ENCODE results near the gene ST8SIA4.

ST8SIA4 gene

DNA sequence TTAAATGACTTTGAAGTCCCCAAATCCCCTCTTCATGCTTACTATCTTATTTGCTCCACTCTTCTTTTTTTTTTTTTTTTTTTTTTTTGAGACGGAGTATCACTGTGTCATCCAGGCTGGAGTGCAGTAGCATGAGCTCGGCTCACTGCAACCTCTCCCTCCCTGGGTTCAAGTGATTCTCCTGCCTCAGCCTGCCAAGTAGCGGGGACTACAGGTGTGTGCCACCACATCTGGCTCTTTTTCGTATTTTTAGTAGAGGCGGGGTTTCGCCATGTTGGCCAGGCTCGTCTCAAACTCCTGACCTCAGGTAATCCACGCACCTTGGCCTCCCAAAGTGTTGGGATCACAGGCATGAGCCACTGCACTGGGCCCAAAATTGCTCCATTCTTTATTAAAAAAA, 51.0 kb downstream of the ST8SIA4 start:
- Histone ChIP-seq H3K4me3 (ENCODE audit: low read depth, low read length) (no peak overlapping the region), H3K36me3 (ENCODE audit: insufficient read depth, low read length) (no peaks in the 10 kb centered on the region), H3K79me2 (ENCODE audit: control insufficient read depth, insufficient read depth, low read length, unreplicated experiment) (no peaks in the 10 kb centered on the region), H3K4me1 (ENCODE audit: control insufficient read depth, insufficient read depth, low read length, unreplicated experiment) (peaks cover 2% of the 10 kb centered on the region), H3K27me3 (ENCODE audit: insufficient read depth, low read length) (no peaks in the 10 kb centered on the region), H2AFZ (ENCODE audit: low read length, unreplicated experiment) (no peak overlapping the region), H3K27ac (ENCODE audit: low read depth, low read length) (no peak overlapping the region)

DNA sequence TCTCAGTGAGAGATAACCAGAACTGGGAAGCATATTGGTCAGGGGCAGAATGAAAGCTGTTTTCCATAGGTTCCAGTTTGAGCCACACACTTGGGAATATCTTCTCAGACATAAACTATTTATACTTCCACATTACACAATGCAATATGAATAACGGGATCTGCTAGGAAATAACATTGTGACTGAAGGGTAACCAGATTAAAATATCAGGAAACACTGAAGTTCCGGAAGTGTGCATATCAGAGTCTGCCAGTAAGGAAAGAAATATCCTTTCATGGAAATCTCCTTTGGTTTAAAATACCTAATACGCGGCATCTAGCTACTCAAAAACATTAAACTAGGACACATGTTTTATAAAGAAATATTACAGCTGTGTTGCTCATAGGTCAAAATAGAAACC, 56.3 kb downstream of the ST8SIA4 start:
- no peak overlapping the region; the same call in 1 of the 2 replicates for H3K4me3 ChIP-seq (ENCODE audit: low read depth, low read length)
- H3K36me3 ChIP-seq (ENCODE audit: insufficient read depth, low read length), result no peaks in the 10 kb centered on the region
- no peaks in the 10 kb centered on the region for H3K79me2 ChIP-seq (ENCODE audit: control insufficient read depth, insufficient read depth, low read length, unreplicated experiment)
- peaks cover 10% of the 10 kb centered on the region for H3K4me1 ChIP-seq (ENCODE audit: control insufficient read depth, insufficient read depth, low read length, unreplicated experiment)
- no peaks in the 10 kb centered on the region for H3K27me3 ChIP-seq (ENCODE audit: insufficient read depth, low read length)
- 0 out of 2 replicates have a peak overlapping the region, but pooled peaks have one; percentile 4 for H3K27ac ChIP-seq (ENCODE audit: low read depth, low read length)
- peak overlapping the region; percentile 80 for H2AFZ ChIP-seq (ENCODE audit: low read length, unreplicated experiment)

DNA sequence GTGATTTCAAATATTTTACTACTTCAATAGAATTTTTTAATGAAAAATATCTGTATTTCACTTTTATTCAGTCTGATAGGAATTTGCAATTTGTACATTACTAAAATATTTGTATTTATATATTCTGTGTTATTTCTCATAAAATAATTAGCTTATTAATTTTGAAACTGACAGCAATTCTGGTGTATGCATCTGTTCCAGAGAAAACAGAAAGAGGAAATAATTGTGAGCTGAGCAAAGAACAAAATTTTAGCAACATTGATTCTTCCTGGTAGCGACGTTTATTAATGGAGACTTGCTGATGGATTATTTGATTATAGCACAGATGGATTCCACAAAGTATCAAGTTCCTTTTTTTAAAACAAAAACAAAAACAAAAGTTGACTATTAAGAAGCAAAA, 61.0 kb downstream of the ST8SIA4 start:
- Histone ChIP-seq H3K4me1 (ENCODE audit: control insufficient read depth, insufficient read depth, low read length, unreplicated experiment) (peaks cover 33% of the 10 kb centered on the region), H3K4me3 (ENCODE audit: low read depth, low read length) (no peak overlapping the region), H3K27ac (ENCODE audit: low read depth, low read length) (no peak overlapping the region), H3K36me3 (ENCODE audit: insufficient read depth, low read length) (no peaks in the 10 kb centered on the region), H2AFZ (ENCODE audit: low read length, unreplicated experiment) (no peak overlapping the region), H3K79me2 (ENCODE audit: control insufficient read depth, insufficient read depth, low read length, unreplicated experiment) (no peaks in the 10 kb centered on the region), H3K27me3 (ENCODE audit: insufficient read depth, low read length) (no peaks in the 10 kb centered on the region)

DNA sequence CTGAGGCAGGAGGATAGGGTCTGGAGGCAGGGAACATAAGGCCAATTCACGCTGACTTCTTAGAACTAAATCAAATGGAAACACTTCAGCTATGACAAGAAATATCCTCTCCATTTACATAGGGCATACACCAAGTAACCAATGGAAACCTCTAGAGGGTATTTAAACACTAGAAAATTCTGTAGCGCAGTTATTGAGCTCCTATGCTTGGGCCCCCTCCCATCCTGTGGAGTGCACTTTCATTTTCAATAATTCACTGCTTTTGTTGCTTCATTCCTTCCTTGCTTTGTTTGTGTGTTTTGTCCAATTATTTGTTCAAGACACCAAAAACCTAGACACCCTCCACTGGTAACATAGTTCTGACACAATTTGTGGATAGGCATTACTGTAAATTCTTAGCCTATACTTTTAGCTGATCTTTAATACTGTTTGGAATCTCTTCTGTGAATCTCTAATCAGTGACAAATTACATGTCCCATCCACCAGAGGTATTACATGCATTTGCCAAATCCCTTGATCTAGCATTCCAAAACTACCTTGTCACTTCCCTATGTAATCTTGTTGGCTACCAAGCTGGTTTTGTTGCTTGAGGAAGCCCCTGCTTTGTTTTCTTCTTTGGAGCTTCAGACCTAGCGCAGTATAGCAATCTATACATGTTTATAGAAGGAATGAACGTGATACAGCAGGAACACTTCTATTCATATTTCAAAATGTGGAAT, 61.6 kb downstream of the ST8SIA4 start:
- no peak overlapping the region for H3K27ac ChIP-seq (ENCODE audit: low read depth, low read length)
- peaks cover 28% of the 10 kb centered on the region for H3K4me1 ChIP-seq (ENCODE audit: control insufficient read depth, insufficient read depth, low read length, unreplicated experiment)
- H3K36me3 ChIP-seq (ENCODE audit: insufficient read depth, low read length), result no peaks in the 10 kb centered on the region
- no peaks in the 10 kb centered on the region for H3K27me3 ChIP-seq (ENCODE audit: insufficient read depth, low read length)
- peak overlapping the region; percentile 37; the same call in 1 of the 2 replicates for H3K4me3 ChIP-seq (ENCODE audit: low read depth, low read length)
- H2AFZ ChIP-seq (ENCODE audit: low read length, unreplicated experiment), result peak overlapping the region; percentile 24
- H3K79me2 ChIP-seq (ENCODE audit: control insufficient read depth, insufficient read depth, low read length, unreplicated experiment), result no peaks in the 10 kb centered on the region

DNA sequence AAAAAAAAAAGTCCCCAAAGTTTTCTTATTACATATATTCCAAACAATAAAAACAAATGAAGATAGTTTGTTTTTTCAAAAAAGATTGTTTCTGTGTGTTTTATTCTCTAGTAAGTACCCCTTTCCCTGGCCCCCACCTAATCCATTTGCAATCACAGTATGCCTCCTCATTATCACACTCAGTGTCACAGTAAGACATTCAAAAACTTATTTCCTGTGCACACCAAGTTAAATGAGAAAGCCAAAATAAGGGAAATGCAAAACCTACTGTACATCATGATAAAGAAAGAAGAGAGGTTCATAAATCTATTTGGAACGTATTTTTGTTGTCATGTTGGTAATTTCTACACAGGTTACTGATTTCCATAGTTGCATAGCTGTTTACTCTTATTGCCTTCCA, 62.3 kb downstream of the ST8SIA4 start:
- Histone ChIP-seq H3K27me3 (ENCODE audit: insufficient read depth, low read length) (no peaks in the 10 kb centered on the region), H3K4me1 (ENCODE audit: control insufficient read depth, insufficient read depth, low read length, unreplicated experiment) (peaks cover 27% of the 10 kb centered on the region), H3K4me3 (ENCODE audit: low read depth, low read length) (peak overlapping the region; percentile 1; the same call in 1 of the 2 replicates), H3K27ac (ENCODE audit: low read depth, low read length) (peak overlapping the region; percentile 9; the same call in 1 of the 2 replicates), H3K79me2 (ENCODE audit: control insufficient read depth, insufficient read depth, low read length, unreplicated experiment) (no peaks in the 10 kb centered on the region), H3K36me3 (ENCODE audit: insufficient read depth, low read length) (no peaks in the 10 kb centered on the region), H2AFZ (ENCODE audit: low read length, unreplicated experiment) (no peak overlapping the region)

DNA sequence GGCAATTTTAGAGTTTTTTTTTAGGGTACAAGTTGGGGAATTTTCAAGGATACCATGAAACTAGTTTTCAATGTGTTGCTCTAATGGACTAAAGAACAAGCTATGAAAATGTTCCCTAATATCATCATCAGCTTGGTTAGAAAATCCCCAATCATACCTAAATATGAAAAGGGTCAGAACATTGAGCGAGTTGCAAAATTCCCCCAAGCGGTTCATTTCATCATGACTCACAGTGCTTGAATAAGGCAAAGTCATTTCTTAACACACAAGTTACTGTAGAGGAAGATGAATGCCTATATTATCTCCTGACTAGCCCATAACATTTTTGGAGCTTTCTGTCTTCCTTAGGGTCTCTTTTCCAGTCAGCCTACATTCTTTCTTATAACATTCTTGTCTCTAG, 62.7 kb downstream of the ST8SIA4 start:
- Histone ChIP-seq H3K79me2 (ENCODE audit: control insufficient read depth, insufficient read depth, low read length, unreplicated experiment) (no peaks in the 10 kb centered on the region), H2AFZ (ENCODE audit: low read length, unreplicated experiment) (peak overlapping the region; percentile 29)

DNA sequence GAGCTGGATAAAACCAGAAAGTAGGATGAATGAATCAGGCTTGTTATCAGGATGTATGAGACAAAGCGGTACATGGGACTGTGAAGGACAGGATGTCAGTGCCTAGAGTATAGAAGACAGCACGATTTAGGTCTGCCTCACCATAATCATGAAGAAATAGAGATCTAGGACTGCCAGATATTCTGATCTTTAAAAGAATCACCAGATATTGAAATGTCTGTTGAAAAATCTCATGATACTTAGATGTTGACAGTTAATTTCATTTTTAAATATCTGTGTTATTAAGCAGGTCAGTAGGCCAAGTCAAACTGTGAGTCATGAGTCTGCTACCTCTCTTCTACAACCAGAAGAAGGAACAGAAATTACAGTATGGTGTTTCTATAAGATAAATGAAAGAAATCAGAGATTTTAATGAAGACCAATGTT, 65.0 kb downstream of the ST8SIA4 start:
- Histone ChIP-seq H3K79me2 (ENCODE audit: control insufficient read depth, insufficient read depth, low read length, unreplicated experiment) (no peaks in the 10 kb centered on the region), H3K27ac (ENCODE audit: low read depth, low read length) (no peak overlapping the region)

More for the DNA sequence above, 62.7 kb downstream of the ST8SIA4 start:
- peak overlapping the region; percentile 27; the same call in 1 of the 2 replicates for H3K27ac ChIP-seq (ENCODE audit: low read depth, low read length)
- H3K4me3 ChIP-seq (ENCODE audit: low read depth, low read length), result no peak overlapping the region
- H3K4me1 ChIP-seq (ENCODE audit: control insufficient read depth, insufficient read depth, low read length, unreplicated experiment), result peaks cover 27% of the 10 kb centered on the region
- no peaks in the 10 kb centered on the region for H3K36me3 ChIP-seq (ENCODE audit: insufficient read depth, low read length)
- H3K27me3 ChIP-seq (ENCODE audit: insufficient read depth, low read length), result no peaks in the 10 kb centered on the region

DNA sequence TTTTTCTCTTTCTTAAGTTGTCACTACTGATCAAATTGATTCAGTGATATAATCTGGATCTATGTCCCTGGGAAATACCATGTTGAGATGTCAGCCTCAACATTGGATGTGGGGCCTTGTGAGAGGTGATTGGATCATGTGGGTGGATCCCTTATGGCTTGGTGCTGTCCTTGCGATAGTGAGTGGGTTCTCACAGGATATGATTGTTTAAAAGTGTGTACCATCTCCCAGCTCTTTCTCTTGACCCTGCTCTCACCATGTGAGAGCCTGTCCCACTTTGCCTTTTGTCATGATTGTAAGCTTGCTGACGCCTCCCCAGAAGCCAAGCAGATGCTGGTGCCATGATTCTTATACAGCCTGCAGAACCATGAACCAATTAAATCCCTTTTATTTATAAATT, 68.6 kb downstream of the ST8SIA4 start:
- H2AFZ ChIP-seq (ENCODE audit: low read length, unreplicated experiment), result no peak overlapping the region
- H3K4me1 ChIP-seq (ENCODE audit: control insufficient read depth, insufficient read depth, low read length, unreplicated experiment), result peaks cover 7% of the 10 kb centered on the region
- no peak overlapping the region for H3K27ac ChIP-seq (ENCODE audit: low read depth, low read length)
- no peak overlapping the region for H3K4me3 ChIP-seq (ENCODE audit: low read depth, low read length)
- no peaks in the 10 kb centered on the region for H3K36me3 ChIP-seq (ENCODE audit: insufficient read depth, low read length)
- no peaks in the 10 kb centered on the region for H3K27me3 ChIP-seq (ENCODE audit: insufficient read depth, low read length)
- H3K79me2 ChIP-seq (ENCODE audit: control insufficient read depth, insufficient read depth, low read length, unreplicated experiment), result no peaks in the 10 kb centered on the region

More for the DNA sequence above, 65.0 kb downstream of the ST8SIA4 start:
- peaks cover 27% of the 10 kb centered on the region for H3K4me1 ChIP-seq (ENCODE audit: control insufficient read depth, insufficient read depth, low read length, unreplicated experiment)
- no peaks in the 10 kb centered on the region for H3K36me3 ChIP-seq (ENCODE audit: insufficient read depth, low read length)
- H2AFZ ChIP-seq (ENCODE audit: low read length, unreplicated experiment), result no peak overlapping the region
- H3K4me3 ChIP-seq (ENCODE audit: low read depth, low read length), result no peak overlapping the region
- H3K27me3 ChIP-seq (ENCODE audit: insufficient read depth, low read length), result no peaks in the 10 kb centered on the region

DNA sequence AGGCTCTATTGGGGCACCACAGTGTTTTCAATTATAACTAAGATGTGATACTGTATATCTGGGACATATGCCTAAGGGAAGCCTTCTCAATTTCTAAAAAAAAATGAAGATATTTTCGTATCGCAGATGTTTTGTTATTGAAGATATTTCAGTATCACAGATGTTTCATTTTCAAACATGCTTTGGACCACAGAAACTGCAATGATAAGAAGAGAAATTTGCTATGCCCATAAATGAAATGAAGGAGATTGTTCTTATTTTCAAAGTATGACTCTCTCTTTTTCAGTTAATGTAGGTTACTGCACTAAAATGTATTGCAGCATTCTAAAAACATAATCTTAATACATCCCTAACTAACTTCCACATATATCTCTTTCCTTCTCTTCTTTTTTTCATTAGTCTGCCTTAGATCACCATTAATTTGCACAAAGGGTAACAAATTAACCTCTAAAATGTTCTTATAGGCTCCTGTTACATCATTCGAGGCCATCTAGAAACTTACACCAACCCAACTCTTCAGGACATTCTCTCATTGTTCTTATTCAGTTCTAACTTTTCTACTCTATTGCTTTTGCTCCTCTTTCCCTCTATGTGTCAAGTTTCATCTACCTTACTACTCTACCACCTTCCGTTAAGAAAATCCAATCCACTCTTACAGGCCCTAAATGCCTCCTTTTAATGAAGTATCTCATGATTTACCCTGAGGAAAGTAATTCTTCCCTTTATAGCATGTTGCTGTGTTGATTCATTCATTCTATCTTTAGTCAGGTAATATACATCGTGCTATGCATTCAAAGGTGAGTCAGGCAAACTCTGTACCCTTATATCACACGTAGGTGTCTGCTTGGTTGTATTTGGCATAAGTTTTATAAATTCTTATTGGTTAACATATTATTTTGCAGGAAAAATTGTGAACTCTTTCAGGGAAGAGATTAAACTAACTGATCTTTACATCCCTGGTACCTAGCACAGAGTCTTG, 70.5 kb downstream of the ST8SIA4 start:
- Histone ChIP-seq H3K27me3 (ENCODE audit: insufficient read depth, low read length) (no peaks in the 10 kb centered on the region), H3K36me3 (ENCODE audit: insufficient read depth, low read length) (no peaks in the 10 kb centered on the region), H3K79me2 (ENCODE audit: control insufficient read depth, insufficient read depth, low read length, unreplicated experiment) (no peaks in the 10 kb centered on the region), H2AFZ (ENCODE audit: low read length, unreplicated experiment) (no peak overlapping the region), H3K4me1 (ENCODE audit: control insufficient read depth, insufficient read depth, low read length, unreplicated experiment) (peaks cover 5% of the 10 kb centered on the region), H3K27ac (ENCODE audit: low read depth, low read length) (no peak overlapping the region), H3K4me3 (ENCODE audit: low read depth, low read length) (no peak overlapping the region)

DNA sequence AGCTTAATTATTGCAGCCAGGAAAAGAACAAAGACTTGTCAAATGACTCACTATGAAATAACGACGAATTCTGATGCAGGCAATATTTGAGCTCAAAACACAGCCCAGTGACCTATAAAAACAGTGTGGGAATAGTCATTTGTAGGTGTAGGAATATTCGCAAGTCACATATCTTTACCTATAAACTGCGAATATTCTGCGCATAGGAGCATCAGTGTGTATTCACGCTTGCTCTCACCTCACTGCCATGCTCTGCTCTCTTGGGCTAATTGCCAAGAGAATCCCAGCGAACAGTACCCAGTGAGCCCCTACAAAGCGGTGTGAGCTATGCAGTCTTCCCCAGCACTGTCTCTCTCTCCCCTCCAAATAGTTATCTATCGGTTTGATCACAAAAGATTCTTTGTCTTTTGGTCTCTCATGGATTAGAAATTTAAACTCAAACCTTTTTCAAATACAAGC, 74.2 kb downstream of the ST8SIA4 start:
- Histone ChIP-seq H3K27ac (ENCODE audit: low read depth, low read length) (no peak overlapping the region), H3K36me3 (ENCODE audit: insufficient read depth, low read length) (no peaks in the 10 kb centered on the region), H3K79me2 (ENCODE audit: control insufficient read depth, insufficient read depth, low read length, unreplicated experiment) (no peaks in the 10 kb centered on the region), H3K27me3 (ENCODE audit: insufficient read depth, low read length) (no peaks in the 10 kb centered on the region), H2AFZ (ENCODE audit: low read length, unreplicated experiment) (no peak overlapping the region), H3K4me3 (ENCODE audit: low read depth, low read length) (no peak overlapping the region), H3K4me1 (ENCODE audit: control insufficient read depth, insufficient read depth, low read length, unreplicated experiment) (peaks cover 14% of the 10 kb centered on the region)
